Hematopoietic multipotent progenitor cell (in vitro differentiated cells): ENCODE measurements around the gene ZAP70. TPM values are rescaled to one million over a fixed set of nuclear protein-coding genes. Genes with fewer than 3 reads are reported as not detected.

Experiments
- DNase-seq, 3 donors: peaks; one replicate each; pipeline ENCODE4 v3.0.0-alpha.2; 2011 to 2015; ENCODE audit warnings: low read depth in 2 of 3, low spot score in 2 of 3
- total RNA-seq: library from RNA; depleted of rRNA; stranded (reverse); fragments of >200 nt; gene quantifications from one replicate; pipeline ENCODE4 v1.2.3, GENCODE V29; 2012

Gene ZAP70
- total RNA-seq, 1 donor = 19.1 TPM

DNA sequence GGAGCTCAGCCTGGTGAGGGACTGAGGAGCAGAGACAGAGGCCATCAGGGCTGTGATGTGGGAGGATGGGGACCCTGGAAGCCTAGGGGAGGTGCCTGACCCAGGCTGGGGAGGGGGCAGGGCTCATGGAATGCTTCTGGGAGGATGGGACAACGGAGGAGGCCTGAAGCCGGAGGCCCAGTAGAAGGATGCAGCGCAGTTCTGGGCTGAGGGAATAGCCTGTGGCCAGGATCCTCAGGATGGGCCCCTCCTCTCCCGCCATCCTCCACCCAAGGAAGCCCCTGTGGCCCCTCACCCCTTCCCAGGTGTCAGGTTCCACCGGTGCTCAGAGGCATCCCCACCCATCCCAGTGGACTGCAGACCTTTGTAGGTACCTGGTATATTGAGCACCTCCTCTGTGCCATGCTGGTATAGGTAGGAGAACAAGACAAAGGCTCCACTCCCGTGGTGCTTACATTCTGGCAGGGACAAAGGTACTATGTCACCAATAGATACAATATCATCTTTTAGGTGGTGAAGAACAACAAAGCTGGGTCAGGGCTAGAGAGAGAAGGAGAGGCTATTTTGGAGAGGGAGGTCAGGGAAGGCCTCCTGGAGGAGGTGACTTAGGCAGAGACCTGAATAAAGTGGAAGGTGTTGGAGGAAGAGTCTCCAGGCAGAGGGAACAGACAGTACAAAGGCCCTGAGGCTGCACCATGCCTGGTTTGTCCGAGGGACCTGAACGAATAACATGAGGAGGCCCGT, 2.7 kb downstream of the ZAP70 start:
- DNase-seq = no peak

DNA sequence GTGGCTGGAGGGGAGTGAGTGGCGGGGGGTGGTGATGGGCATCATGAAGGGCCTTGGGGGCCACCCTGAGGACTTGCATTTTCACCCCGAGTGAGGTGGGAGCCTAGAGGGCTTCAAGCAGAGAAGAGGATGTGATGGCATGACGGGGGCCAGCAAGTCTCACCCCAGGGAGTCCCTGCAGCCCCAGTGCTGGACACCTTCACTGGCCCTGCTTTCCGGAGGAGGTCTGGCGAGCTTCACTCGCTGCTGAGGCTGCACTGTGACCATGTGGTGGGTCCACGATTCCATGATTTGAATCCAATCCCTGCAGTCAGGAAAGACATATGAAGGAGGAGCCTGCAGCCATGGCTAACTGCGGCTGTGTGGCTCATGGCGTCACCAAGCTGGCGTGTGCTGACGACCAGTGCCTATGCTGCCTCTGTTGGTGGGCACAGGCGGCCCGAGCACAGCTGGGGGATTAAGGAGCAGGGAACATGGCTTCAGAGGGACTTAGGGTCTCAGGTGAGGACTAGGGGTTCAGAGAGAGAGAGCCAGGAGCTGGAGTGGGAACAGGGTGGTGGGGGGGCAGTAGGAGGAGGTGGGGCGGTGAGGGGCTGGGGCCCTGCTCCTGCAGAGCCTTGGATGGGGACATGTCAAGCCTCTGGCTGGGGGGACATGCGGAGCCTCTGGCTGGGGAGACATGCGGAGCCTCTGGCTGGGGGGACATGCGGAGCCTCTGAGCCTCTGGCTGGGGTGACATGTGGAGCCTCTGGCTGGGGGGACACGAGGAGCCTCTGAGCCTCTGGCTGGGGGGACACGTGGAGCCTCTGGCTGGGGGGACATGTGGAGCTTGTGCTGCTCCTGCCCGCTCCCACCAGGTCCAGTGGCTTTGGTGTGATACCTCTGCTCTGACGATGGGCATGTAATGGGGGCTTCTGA, 3.6 kb downstream of the ZAP70 start:
- no peak for DNase-seq

DNA sequence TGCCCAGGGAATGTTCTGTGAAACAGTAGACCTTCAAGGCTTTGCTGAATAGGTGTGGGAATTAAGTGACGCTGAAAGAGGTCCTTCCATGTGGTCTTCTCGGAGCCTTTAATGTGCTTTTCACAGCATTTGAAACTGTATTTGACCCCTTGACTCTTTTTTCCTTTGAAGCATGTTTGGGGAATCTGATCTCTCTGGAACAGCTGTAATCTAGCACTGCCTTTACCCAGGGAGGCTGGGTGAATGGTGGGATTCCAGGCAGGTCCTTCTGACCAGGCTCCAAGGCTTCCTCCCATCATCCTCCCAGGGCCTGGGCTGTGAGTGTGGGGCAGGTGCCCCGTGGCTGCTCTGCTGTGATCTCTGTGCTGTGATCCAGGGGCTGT, 4.2 kb downstream of the ZAP70 start:
- no peak for DNase-seq

DNA sequence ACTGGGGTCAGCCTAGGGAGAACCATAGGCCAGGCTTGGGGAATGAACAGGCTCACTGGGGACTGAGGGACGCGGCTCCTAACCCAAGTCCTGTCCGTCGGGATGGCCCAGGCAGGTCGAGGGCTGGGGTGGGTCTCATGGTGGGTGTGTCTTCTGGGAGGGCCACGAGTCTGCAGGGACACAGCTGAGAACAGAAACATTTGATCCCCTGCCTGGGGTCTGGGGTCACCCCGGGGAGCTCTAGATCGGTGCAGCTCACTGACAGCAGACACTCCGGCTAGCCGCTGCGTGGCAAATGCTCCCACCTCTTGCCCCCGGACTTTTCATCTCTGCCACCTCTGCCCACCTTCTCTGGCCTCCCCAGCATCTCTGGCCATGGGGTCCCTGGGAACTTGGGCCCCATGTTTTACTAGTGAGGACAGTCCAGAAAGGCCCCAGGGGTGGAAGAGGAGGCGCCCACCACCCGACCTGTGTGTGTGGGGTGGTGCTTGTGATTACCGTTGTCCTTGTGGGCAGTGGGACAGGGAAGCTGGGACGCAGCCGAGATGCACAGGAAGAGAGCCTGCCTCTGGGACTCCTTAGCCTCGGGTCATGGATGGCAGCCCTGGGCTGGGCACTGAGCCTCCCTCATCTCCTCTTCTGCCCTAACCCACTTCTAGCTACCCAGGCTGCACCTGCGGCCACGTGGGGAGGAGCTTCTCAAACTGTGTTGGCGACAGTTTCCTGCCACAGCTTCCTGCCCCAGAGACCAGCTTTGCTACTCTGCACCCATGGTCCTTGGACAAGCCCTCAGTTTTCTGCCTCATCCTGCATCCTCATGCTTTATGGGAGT, 4.9 kb downstream of the ZAP70 start:
- peak in 2 of 3 donors; percentile 46 to 81 for DNase-seq

DNA sequence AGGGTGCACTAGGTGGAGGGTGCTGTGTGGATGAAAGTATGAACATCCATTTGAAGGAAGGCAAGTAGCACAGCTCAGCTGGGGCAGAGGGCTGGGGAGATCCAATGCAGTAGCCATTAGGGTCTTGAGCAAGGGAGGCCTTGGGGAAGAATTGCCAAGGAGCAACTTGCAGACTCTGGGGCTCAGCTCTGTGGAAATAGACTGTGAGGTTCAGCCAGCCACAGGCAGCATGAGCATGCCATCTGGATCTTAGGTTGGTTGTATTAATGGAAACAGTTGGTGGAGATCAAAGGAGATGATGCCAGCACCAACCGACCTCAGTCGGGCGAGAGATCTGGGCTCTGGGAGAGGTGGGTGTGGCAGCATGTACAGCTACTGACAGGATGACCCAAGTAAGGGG, 5.6 kb downstream of the ZAP70 start:
- no peak for DNase-seq

DNA sequence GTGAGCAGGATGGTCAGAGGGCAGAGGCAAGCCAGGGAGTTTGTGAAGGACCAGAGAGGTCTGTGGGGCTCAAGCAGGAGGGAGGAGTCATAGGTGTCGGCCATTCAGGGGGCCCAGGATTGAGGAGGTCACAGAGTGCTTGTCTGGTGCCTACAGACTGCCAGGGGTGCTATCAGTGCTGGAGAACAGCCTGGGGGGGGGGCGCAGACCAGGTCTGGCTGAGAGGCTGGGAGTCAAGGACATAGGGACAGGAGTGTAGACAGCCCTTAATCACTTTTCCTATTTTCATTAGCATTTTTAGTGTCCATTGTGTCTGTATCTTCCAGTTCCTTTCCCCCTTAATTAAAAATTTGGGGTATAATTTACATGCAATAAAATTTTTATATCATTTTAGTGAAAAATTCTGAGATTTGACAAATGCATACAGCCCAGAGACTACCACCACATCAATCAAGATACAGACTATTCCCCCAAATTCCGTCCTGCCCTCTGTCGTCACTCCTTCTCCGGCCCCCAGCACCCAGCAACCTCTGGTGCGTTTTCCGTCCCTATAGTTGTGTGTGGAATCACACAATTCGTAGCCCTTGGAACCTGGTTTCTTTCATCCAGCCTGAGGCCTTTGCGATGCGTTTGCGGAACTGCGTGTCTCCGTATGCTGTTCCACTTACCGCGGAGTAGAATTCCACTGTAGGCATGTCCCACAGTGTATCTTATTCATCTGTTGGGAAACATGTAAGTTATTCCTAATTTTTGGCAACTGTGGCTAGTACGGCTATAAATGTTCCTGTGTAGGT, 6.2 kb downstream of the ZAP70 start:
- no peak for DNase-seq

DNA sequence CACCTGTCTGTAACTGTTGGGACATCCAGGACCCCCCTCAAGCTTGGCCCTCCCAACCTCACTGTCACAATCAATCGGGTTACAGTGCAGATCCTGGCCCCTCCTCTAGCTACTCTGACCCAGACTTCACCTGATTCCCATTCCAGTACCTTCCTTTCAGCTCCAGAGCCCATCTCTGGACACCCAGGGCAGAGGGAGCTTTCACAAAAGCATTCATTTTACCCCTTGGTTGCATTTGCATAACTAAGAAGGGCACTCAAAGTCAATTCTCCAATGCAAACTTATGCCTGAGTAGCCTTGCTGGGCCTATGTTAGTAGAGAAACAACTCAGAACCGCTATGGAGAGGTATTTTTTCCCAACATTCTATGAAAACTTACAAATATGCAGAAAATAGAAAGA, 7.4 kb downstream of the ZAP70 start:
- no peak for DNase-seq

DNA sequence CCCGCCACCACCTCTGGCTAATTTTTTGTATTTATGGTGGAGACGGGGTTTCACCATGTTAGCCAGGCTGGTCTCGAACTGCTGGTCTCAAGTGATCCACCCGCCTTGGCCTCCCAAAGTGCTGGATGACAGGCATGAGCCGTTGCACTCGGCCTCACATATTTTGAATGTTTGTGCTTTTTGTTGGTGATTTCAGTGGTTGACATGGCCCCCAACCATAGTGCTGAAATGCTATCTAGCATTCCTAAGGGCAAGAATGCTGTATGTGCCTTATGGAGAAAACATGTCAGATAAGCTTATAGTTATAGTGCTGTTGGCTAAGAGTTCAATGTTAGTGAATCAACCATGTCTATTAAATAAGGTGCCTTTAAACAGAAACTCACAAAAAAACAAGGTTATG, 8.9 kb downstream of the ZAP70 start:
- DNase-seq = no peak

DNA sequence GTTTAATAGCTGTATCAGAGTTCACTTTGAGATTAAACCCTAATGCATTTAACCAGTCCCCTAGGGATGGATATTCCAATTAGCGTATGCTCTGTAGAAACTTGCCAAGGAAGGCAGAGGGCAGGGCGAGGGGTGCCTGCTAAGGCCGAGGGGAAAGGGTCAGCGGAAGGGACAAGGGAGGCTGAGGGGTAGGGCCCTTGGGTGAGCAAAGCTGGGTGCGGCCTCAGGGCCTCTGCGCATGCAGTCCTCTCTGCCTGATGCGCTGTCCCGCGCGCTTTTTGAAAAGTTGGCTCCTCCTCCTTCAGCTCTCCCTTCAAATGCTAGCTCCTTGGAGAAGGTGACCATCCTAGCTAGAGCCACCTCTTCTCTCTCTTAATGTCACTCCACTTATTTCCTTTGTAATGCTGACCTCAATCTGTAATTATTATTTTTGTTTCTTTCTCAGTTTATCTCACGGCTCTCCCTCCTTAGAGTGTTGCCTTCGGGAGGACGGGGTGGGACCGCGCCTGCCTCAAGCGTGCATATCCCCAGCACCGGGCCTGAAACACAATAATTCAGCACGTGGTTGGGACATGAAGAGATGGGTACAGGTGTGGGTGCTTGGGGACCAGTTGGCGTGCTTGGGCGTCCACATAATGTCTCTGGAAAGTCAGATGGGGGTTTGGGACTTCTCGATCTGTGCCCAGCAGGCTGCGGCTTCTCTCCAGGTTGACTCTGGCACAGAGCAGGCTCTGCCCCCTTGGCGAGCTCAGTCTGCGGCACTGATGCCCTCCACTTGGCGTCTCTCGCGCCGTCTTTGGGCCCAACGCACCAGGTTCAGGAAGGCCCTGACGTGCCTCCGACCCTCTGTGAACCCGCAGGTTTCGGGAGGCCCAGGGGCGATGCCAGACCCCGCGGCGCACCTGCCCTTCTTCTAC, 10.0 kb downstream of the ZAP70 start:
- no peak for DNase-seq

DNA sequence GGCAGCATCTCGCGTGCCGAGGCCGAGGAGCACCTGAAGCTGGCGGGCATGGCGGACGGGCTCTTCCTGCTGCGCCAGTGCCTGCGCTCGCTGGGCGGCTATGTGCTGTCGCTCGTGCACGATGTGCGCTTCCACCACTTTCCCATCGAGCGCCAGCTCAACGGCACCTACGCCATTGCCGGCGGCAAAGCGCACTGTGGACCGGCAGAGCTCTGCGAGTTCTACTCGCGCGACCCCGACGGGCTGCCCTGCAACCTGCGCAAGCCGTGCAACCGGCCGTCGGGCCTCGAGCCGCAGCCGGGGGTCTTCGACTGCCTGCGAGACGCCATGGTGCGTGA, 10.7 kb downstream of the ZAP70 start:
- no peak for DNase-seq

DNA sequence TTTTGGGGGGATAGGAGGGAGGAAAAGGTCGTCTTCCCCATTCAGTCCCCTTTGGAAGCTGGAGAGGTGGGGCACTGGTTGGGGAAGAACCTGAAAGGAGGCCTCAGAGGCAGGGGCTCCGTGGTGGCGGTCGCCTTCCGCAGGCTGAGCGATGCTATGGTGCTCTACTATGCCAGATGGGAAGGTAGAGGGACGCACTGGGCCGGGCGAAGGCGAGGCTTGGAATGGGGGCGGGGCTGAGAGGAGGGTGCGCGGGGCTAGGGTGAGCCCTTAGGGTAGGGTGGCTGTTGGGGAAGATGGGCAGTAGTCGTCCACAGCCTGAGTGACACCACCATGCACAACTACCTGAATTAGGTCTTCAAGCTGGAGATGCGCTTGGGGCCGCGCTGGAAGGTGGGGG, 11.1 kb downstream of the ZAP70 start:
- DNase-seq = no peak

DNA sequence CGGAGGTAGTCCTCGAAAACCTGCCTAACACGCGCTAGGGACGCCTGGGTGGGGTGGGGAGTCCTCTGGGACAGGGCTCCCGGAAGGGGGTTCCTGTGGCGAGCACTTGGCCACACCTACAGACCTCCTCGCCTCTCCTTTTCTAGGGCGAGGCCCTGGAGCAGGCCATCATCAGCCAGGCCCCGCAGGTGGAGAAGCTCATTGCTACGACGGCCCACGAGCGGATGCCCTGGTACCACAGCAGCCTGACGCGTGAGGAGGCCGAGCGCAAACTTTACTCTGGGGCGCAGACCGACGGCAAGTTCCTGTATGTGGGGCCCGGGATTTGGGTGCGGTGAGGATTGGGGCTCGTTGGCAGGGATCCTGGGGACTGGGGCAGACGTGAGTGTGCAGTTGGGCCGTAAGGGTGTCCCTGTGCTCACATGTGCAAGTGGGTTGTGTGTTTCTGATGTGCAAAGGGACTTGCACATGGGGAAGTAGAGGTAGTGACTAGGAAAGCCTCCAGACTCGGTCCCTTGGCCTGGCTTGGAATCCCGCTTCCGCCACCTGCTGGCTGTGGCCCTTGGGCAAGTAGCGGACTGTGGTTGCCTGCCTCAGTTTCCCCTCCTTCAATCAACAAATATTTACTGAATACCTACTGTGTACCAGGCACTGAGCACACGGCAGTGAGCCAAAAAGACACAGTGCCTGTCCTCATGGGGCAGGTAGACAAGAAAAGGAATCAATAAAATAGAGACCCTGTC, 11.7 kb downstream of the ZAP70 start:
- DNase-seq = no peak

DNA sequence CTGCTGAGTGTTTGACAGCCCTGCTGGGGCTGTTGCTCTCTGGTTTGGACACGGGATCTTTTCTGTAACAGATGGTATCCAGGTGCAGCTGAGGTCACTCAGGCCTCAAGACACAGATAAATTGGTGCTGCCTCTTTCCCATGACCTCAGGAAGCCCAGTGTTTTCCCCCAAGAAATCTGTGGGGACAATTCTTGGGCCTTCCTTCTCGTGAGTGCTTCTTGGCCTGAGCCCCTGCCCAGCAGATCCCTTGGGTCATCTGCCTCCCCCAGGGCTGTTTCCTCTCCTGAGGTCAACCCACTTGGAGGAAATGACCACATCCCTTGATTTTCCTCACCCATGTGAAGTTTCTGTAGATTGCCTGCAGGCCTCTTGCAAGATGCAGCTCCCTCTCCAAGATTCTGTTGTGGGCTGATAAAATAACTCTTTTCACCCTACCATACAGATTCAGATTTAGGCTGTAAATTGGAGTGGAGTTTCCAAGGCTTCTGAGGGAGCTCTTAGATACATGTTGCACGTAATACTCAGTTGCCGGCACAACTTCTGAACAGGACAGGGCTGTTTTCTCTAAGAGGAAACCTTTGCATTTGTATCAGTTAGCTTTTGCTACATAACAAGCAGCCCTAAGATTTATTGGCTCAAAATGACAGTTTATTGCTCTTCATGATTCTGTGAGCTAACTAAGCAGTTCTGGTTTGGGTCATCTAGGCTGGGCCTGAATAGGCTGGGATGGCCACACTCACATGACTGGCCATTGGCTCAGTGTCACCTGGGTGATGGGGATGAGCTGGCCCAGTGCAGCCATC, 13.1 kb downstream of the ZAP70 start:
- DNase-seq = no peak

DNA sequence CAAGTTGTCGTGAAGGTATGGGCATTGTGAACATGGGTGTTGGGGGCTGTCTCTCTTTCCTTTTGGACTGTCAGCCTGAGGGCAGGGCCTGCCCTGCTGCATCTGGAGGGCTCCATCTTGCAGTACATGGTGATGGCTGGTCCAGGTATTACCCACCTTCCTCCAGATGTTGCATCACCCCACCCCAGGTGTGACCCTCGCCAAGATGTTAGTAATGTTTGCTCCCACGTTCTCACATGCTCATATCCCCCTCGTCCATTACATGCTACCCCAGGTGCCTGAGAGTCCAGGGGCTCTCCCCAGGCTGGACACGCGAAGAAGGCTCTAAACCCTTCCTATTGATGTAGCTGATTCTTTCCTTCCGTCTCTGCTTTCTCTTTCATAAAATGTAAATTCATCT, 13.9 kb downstream of the ZAP70 start:
- no peak for DNase-seq

DNA sequence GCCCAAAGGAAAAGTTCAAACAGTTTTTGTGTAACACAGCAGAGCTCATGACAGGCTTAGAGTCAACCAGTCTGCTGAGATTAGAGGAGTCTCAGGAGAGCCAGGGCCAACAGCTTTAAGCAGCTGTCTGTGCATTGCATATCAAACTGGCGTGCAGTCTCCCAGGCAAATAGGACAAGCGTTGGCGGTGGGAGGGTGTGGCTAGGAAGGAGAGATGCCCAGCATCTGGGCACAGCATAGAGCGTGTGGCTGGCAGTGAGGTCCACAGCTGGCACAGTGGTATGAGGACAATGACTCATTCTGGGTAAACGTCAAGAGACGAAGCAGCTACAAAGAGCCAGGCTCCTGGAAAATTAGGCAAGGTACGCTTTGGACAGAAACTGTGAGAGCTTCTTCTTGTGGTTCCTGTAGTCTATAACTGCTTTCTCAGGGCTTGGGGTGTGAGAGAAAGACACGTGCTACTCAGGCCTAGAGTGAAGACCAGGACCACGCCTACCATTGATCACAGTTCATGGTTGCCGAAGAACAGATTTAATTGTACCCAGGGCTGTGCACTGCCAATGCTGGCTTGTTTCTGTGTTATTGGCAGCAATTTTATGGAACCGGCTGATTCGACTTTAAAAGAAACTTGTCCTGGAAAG, 14.8 kb downstream of the ZAP70 start:
- DNase-seq = peak in 1 of 3 donors; percentile 4

DNA sequence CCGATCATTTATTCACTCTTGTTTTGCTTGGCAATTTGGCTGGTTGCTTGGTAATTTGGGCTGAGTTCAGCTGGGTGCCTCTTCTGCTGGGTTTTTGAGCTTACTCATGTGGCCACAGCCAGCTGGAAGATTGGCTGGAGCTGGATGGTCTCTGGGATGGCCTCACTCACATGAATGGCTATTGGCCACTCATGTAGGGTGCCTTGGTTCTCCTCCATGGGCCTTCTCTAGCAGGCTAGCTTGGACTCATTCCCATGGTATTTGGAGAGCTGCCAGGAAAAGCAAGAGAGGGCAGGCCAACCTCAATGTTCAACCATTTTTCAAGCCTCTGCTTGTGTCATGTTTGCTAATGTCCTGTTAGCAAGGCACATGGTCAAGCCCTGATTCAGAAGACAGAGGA, 16.9 kb downstream of the ZAP70 start:
- DNase-seq = no peak

DNA sequence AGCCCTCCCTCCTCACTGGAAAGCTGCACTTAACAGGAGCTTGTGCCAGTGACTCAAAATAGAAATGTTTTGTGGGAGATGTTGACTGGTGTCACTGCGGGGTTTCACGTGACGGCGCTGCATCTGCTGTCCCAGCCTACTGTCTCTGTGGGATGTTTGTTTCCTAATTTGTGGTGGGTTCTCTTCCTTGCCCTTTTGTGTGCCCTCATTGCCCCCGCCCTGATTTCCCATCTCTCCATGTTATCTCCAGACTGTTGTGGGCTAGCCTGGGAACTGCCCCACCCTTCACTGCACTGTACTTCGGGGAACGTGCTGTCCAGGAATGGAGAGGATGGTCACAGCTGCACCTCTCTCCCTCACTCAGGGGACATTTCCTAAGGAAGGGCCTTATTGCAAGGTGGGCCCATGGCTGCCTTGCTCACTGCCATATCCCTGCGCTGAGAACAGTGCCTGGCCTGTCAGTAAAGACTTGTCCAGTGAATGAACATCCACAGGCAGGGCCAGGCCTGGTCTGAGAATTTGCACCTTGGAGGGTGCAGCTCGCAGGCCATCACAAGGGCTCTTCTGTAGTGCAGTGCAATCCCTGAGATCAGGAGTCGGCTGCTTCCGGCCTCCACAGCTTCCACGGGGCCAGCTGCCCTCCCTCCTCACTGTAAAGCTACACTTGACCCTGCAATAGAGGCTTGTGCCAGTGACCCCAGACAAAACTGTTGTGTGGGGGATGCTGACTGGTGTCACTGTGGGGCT, 18.1 kb downstream of the ZAP70 start:
- DNase-seq = no peak
